ENCODE measurements around the gene IRS2.
"Not testable (repeated sequence)": the region's sequence is repeated elsewhere in the genome, so short reads cannot be mapped to it uniquely, and the experiment has no call there.

IRS2 gene

DNA sequence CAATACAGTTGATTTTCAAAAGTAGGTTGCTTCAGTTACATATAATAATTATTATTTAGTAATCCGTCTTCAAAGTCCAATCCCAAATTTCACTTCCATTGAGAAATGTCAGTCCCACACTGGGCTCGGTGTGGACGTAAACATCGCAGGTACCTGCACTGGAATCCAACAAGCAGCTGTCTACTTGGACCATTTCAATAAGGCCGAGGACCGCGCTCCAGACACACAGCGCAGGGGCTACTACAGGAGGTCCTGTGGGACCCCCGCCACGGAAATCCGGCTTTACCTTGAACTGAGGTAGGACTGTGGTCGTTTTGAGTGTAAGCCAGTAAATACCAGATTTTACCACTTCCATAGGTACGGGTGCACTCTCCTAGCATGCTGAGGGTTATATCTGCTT lies 30.8 kb downstream of the IRS2 start:
- DNase-seq: no peak

DNA sequence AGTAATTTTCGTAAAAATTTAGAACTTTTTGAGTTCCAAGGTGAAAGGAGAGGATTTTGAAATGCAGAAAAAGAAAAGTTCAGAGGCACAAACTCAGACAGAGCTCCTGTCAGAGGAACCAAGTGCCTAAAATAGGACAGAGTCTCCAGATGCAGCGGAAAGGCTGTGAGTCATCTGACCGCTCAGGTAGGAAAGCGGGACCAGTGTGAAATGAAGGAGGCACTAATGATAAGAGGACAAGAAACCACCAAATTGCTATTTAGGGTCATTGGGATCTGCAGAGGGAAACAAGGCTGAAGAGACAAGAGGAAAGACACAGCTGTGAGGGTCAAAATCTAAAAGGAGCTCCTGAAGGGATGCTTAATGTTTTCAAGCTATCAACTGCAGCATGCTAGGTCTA lies 34.9 kb downstream of the IRS2 start:
- no peak for DNase-seq

DNA sequence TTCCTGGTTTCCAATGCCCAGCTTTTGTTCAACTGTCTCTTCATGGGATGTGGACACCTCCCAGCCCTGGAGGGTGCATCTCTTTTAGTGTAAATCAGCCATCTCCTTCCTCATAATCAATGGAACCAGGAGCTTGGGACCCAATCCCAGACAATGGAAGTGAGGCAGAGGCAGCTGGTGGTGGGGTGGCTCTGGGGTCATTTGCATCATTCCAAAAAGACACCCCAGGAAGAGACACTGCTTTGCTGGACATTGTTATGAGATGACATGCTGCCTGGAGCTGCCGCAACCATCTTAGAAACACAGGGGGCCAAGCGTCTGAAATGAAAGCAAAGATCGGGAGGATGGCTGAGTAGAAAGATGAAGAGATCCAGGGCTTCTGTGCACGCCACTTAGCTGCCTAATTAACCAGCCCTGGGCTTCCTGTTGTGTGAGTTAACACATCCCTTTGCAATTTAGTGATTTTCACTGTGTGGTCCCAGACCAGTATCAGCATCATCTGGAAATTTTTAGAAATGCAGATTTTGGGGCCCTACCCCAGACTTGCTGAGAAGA lies 36.1 kb downstream of the IRS2 start:
- no peak for DNase-seq

DNA sequence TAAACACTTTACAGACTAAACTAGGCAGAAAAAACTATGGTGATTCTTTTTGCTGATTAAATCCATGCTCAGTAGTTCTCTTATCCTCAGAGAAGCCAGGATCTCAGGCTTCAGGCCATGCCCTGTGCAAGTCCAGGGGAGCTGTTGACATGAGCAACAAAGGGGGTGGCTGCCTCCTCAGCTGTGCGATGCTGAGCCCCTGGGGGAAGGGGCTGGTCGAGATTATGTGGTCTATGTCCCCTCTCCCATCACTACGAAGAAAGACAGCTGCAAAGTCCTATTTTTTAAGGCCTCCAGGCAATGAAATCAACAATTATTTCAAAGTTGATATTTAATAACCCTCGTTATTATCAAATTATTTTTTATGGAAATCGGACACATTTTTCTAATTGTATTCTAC lies 37.0 kb downstream of the IRS2 start:
- DNase-seq: no peak

DNA sequence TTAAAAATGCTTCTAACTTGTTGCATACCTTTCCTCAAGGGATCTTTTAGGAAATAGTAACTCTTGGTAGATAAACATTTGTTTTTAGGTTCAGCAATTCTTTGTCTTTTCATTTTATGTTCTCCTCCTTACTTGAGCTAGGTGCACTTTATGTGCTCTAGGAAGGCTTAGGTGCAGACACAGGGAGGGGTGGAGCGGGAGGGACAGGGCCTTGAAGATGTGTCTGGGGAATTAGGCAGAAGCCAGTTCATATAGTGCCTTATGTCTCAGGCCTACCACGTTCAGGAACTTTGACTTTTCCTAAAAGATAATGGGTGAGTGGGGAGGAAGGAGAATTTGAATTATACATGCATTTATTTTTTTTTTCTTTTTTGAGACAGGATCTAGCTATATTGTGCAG lies 37.7 kb downstream of the IRS2 start:
- no peak for DNase-seq

DNA sequence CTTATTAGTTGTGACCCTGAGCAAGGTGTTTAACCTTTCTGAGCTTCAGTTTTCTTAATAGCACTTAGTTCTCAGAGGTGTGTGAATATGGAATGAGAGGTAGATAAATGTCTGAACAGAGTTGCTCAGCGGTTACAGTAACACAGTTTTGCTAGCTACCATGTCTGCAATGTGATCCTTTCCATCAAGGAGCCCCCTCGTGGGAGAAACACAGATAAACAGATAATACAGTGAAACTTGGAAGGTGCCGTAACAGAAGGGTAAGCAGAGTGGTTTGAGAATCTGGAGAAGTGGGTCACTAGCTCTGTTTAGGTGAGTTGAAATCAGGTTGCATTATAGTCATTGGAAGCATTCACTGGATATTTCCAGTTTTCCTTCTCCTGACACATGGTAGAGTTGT lies 38.9 kb downstream of the IRS2 start:
- no peak for DNase-seq

DNA sequence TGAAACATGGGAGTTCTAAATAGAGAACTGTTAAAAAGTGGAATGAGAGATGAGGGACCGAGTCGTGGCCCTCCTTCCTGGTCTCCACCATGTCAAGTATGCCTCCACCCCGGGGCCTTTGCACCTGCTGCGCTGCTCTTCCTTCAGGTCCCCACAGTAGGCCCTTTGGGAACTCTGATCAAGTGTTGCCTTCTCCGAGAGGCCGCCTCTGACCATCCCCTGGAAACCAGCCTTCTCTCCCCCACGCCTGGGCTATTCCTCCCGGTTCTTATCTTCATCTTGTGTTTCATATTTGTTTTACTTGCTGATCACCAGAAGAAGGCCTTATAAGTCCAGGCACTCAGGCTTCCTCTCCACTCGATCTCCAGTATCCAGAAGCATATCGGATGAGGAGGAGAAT lies 40.0 kb downstream of the IRS2 start:
- DNase-seq: no peak

DNA sequence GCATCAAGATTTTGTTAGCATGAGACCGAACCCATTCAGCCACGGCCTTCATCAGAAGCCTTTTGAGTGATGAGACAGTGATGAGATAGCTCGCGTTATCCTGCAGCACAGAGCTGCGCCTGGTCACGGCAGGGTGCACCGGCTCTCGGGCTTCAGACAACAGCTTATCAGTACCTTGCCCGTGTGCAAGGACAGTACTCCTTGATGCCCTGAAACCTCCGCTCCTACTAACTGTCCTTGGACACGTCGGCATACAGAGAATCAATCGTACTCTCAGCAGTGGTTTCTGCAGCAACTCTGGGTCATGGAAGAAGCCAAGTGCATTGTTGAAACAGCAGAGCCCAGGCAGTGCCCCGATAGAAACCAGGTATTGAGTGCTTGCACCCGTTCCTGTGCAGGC lies 40.7 kb downstream of the IRS2 start:
- DNase-seq: no peak

DNA sequence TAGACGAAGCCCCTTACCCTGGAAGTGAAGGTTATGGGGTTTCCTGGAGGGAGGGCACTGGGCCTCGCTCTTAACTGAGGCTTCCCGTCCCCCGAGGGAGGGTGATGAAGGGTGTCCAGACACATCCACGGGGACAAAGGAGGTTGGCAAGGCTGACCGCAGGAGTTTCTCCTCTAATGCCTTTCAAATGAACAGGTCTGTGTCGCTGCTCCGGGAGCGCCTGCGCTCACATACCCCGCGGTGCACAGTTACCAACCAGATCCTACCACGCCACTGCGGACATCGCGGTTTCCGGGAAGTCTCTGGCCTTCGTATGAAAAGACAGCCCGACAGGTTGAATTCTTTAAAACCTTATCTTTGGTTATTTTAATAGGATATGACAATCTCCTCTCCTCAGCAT lies 41.3 kb downstream of the IRS2 start:
- DNase-seq: no peak

DNA sequence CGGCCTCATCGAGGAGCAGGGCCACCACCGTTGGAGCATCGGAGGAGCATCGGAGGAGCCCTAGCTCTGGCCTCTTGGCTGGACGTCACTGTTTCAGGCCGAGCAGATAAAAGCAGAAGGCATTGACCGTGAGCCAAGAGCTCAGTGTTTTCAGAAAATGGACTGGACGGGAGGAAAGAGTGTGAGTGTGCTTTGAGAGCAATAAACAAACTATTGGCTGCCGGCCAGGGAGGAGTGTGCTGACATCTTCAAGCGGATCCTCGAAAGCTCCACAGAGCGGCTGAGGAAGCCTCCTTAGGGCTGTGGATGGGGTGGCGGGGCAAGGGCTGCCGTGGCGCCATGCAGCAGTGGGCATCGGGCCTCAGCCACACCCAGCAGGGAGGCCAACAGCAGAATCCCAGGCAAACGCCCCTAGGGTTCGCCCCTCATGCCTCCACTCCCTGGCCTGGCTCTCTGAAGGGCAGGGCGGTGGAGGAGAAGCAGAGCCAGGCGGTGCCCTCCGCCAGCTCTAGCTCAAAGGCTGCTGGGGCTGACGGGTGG lies 41.8 kb downstream of the IRS2 start:
- peak; percentile 54 for DNase-seq

DNA sequence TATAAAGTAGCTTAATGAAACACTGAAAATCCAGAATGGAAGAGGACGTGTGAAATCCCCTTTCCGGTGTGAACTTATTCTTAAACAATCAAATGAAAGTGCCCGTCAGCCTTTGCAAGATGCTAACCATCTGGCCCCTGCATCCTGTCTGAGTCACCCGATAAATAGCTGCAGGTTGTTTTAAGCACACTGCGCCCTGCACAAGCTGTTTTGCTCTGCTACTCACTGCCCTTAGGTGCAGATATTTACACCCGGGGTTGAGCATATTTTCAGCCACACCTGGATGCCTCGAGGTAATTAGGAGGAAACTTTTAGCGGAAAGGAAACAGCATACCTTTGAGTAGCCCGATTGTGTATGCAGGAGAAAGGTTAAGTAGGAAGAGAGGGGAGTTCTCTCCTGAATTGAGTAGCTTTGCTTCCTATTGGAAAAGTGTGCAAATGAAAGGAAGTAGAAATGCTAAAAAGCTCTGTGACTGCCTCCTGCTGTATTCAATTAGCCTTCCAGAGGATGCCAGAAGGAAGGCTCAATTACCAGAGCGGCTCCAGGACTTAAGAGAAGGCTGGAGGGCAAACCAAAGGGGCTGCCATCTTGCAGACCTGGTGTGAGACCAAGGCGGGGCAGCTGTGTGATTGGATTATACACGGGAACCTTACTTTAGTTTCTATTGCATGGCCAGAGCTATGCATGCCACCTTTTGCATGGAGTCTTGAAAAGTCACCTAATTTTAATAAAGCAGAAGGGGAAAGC lies 42.5 kb downstream of the IRS2 start:
- DNase-seq: no peak

DNA sequence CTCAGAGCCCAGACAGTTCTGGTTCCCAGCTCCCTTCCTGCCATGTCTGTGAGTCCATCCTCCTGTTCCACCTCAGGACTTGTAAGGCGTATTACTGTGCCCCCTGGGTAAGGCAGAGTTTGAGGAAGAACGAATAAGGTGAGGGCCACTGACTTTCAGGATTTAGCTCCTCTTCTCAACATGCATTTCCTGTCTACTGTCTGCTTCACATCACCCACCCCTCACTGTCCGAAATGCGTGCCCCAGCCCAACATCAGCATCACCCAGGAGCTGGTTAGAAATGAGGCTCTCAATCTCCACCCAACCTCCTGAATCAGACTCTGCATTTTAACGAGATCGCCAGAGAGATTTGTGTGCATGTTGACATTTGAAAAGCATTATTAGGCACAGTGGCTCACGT lies 44.4 kb downstream of the IRS2 start:
- no peak for DNase-seq

DNA sequence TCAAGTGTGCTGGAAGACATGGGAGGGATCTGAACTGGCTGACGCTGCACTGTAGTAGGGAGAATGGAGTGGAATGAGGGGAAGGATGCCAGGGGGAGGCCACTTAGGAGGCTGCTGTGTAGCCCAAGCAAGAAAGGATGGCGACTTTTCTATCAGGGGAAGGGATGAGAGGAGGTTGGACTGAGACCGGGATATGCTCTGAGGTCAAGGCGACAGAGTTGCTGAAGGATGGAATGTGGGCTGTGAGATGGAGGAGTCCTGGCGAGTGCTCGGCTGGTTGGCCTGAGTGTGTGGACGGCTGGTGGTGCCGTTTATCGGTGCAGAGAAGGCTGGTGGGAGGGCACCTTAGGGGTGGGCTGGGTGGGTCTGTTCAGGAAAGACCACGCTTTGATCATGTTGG lies 45.7 kb downstream of the IRS2 start:
- DNase-seq: no peak

DNA sequence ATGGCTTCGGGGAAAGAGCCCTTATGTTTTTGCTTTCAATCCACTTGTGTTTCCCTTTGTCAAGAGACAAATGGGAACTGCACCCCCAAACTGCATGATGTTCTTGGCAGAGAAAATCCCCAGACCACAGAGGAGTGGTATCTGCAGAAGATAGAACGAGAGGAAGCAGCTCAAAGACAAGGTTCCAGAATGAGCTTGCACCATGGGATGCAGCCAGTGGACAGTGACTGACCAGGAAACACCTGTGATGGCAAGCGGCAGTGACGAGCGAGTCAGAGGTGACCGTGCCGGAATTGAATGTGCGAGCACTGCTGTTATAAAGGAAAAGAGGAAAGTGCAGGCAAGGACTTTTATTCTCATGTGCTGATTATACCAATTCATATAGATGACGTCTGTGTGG lies 46.3 kb downstream of the IRS2 start:
- no peak for DNase-seq

DNA sequence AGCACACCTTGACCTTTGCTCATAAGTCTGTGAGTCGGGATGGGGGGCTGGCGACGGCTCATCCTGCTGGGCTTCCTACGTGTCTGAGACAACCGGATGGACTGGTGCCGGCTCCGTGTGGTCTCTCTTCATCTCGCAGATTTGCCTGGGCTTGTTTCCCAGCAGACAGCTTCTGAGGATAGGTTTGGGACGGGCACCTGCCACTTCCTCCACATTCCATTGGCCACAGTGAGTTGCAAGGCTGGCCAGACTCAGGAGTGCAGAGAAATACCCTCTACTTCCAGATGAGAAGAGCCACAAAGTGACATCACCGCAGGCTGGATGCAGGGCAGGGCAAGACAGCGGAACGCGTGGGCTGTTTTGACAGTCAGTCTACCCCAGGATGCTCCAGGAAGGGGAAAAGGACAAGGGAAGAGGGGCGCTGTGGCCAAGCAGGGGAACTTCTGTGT lies 48.1 kb downstream of the IRS2 start:
- DNase-seq: no peak

DNA sequence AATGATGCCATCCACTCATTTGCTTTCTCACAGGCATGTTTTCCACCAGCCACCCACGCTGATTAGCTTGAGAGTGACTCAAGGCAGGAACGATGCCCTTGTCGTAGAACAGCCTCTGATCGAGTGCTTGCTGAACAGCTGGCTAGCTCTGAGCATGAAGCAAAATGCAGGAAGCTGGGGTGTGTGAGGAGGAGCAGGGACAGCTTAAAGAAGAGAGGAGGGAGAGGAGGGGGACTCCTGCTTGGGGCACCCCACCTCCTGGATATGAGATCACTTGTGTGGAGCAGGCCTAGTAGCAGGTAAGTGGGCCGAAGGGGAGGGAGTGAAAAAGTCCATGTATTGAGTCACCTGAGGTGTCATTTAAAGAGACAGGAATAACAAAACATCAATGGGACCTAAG lies 48.8 kb downstream of the IRS2 start:
- DNase-seq: no peak

DNA sequence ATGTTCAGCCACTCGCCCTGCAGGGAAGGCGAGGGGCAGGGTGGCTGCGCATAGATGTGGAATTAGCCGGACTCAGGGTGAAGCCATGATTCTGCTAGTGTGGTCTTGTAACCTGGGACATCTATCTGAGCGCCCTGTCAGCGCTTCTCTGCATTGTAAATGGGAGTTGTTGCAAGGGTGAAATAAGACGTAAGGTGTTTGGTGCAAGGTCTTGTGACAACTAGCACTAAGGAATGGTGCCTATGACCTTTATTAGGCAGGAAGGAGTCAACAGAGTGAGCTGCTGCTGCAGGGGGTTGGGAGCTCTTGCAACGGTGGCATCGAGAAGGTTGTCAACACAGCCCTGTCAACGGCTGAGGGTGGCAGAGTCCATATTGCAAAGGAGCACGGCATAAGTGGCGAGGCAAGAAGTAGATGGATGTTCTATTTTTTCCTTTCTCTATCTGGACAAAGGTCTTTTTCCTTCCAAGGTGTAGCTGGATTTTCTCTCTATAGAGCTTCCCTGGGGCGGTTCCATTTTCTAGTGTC lies 49.3 kb downstream of the IRS2 start:
- DNase-seq: no peak

DNA sequence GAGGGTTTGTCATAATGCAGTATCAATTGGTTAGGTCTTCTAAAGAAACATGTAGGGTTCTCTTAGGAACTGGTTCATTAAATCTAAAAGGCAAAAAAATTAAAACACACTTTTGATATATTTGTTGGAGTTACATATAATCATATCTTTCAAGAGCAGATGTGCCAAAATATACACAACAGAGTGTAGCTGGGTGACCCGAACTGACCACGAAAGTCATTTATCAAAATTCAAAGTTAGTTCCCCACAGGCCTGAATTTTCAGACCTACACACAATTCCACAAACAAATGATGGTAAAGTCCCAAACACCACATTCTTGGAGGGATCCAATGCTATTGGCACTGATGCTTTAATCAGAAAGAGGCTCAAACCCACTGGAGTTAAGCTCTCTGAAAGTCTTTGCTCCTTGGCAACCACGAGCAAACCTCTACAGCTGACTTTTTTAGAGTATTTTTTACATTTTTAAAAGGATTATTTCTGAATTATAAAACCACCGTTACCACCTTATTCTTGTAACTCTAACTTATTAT lies 50.9 kb downstream of the IRS2 start:
- DNase-seq: no peak

DNA sequence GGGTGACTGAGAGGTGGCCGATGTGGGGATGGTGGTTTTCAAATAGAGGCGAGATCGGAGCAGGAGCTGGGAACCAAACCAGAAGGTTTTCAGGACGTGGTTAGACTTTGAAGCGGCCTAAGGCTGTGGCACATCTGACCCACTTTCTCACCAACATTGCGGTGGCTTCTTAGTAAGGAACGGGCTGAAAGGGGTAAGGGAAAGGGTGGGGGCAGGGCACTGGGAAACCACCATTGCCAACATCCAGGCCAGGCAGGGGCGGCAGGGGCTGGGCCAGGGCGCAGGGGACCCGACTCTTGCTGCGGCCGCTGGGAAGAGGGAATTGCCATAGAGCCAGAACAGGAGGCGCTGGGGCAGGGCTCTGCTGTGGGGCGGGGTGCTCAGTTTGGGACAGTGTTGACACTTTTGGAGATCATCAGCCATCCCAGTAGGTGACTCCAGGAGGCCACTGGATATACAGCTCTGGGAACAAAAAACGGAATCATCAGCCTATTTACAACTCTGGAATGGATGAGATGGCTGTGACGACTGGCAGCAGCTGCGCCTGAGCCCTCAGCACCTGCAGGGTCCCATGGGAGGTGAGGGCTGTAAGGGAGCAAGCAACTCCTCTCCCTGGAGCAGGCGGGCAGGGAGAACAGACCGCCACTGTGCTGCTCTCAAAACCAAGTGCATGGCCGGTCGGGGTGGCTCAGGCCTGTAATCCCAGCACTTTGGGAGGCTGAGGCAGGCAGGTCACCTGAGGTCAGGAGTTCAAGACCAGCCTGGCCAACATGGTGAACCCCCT lies 52.2 kb downstream of the IRS2 start:
- DNase-seq: no peak

DNA sequence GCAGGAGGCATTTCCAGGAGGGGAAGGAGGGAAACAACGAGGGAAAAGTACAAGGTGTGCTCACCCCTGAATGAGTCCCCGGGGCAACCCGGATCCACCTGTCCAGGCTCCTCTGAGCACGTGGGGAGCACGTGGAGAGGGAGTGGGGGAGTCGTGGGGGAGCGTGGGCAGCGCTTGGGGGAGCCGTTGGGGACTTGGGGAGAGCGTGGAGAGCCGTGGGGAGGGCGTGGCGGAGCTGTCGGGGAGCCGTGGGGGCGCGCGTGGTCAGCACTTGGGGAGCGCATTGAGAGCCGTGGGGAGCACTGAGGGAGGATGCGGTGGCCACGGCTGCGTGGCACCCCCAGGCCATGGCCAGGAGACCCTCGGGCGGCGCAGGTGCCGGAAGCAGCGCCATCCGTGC lies 52.8 kb downstream of the IRS2 start:
- no peak for DNase-seq

DNA sequence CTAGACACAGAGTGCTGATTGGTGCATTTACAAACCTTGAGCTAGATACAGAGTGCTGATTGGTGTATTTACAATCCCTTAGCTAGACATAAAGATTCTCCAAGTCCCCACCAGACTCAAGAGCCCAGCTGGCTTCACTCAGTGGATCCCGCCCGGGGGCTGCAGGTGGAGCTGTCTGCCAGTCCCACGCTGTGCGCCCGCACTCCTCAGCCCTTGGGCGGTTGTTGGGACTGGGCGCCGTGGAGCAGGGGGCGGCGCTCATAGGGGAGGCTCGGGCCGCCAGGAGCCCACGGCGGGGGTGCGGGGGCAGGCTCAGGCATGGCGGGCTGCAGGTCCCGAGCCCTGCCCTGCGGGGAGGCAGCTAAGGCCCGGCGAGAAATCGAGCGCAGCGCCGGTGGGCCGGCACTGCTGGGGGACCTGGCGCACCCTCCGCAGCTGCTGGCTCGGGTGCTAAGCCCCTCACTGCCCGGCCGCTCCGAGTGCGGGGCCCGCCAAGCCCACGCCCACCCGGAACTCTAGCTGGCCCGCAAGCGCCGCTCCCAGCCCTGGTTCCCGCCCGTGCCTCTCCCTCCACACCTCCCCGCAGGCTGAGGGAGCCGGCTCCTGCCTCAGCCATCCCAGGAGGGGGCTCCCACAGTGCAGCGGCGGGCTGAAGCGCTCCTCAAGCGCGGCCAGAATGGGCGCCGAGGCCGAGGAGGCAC lies 53.8 kb downstream of the IRS2 start:
- DNase-seq: not testable (repeated sequence)

DNA sequence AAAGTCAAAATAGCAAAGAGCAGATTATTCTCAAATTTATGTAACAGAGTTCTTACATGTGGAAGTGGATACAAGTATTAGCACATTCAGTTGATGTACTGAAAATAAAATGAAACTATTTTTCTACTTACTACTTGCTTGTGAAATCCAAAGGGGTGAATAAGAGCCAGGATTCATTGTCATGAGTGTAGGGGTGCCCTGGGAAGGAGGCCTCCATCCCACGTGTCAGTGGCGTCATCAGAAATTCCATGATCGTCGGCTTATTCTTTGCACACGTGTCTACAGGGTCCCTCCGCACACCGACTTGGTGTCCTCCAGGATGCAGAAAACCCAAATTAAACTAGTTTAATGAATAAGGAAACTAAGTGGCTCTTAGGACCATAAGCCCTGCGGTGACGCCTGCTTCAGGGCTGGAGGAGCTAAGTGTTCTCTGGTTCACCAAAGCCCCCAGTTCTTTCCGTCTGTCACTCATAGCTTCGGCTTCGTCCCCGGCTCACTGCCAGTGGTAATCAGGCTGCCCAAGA lies 55.5 kb downstream of the IRS2 start:
- DNase-seq: no peak
